Nephron progenitor cell (in vitro differentiated cells): ENCODE results near the gene DESI2.

Experiments
- DNase-seq: peaks from one replicate; pipeline ENCODE4 v3.0.0; 2021
- H3K27ac Mint-ChIP-seq: 2 replicates; pipeline ENCODE4 v1.8.0; 2021; ENCODE audit warnings: mild to moderate bottlenecking, moderate library complexity, mixed read lengths
- H3K27me3 Mint-ChIP-seq: 2 replicates; pipeline ENCODE4 v1.8.0; 2021; ENCODE audit warnings: mild to moderate bottlenecking, low read depth, mixed read lengths; ENCODE audit not compliant: poor library complexity
- H3K36me3 Mint-ChIP-seq: 2 replicates; pipeline ENCODE4 v1.8.0; 2021; ENCODE audit warnings: low read depth, mixed read lengths
- H3K4me1 Mint-ChIP-seq: 2 replicates; pipeline ENCODE4 v1.8.0; 2021; ENCODE audit warnings: mixed read lengths
- H3K4me3 Mint-ChIP-seq: 2 replicates; pipeline ENCODE4 v1.8.0; 2021; ENCODE audit warnings: mild to moderate bottlenecking, moderate library complexity, mixed read lengths
- H3K9me3 Mint-ChIP-seq: 2 replicates; pipeline ENCODE4 v1.8.0; 2021; ENCODE audit warnings: mild to moderate bottlenecking, moderate library complexity, mixed read lengths
- TF ChIP-seq, protein P1 (sequence below): fragments of 200-600 bp; sonication (generic); IDR thresholded peaks from 2 replicates; pipeline ENCODE4 v1.5.0; 2021; ENCODE audit warnings: antibody characterized with exemption

DESI2 gene

DNA sequence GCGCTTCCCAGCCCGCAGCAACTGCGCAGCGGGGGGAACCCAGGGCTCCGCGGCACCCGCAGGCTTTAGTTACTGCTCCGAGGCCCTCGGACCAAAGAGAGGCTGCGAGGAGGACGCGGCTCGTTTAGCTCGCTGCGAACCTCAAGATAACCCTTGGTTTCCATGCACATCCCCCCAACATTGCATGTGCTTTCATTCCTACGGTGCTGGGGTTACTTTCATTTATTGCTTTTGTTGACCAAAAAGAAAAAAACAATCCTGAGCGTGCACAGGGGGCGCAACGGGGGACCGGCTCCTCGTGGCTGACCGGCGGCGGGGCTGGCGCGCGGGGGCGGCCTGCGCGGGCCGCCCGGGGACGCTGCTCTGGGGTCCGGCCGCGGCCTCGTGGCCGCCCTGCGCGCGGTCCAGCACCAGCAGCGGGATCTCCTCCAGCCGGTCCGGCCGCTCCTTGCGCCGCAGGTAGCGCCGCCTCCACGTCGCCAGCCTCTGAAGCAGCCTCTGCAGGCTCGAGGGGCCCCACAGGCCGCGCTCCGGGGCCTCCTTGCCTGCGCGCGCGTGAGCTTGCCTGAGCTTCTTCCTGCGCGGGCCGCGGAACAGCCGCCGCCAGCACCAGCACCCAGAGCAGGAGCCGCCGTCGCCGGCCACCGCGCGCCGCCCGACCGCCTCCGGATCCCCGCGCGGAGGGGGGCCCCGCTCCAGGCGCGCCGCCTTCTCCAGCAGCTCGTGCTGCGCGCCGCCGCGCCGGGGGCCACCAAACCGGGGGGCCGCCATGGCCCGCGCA lies 77.4 kb downstream of the DESI2 start:
- H3K4me1 Mint-ChIP-seq = peaks cover 22% of the 10 kb centered on the region
- peaks cover 11% of the 10 kb centered on the region for H3K9me3 Mint-ChIP-seq
- TF ChIP-seq, protein P1, sequence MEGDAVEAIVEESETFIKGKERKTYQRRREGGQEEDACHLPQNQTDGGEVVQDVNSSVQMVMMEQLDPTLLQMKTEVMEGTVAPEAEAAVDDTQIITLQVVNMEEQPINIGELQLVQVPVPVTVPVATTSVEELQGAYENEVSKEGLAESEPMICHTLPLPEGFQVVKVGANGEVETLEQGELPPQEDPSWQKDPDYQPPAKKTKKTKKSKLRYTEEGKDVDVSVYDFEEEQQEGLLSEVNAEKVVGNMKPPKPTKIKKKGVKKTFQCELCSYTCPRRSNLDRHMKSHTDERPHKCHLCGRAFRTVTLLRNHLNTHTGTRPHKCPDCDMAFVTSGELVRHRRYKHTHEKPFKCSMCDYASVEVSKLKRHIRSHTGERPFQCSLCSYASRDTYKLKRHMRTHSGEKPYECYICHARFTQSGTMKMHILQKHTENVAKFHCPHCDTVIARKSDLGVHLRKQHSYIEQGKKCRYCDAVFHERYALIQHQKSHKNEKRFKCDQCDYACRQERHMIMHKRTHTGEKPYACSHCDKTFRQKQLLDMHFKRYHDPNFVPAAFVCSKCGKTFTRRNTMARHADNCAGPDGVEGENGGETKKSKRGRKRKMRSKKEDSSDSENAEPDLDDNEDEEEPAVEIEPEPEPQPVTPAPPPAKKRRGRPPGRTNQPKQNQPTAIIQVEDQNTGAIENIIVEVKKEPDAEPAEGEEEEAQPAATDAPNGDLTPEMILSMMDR = no peak
- H3K27ac Mint-ChIP-seq = no peak overlapping the region
- peak overlapping the region; percentile 77 for H3K4me3 Mint-ChIP-seq
- H3K27me3 Mint-ChIP-seq = peaks cover 29% of the 10 kb centered on the region
- H3K36me3 Mint-ChIP-seq = no peaks in the 10 kb centered on the region
- DNase-seq = peak; percentile 70

DNA sequence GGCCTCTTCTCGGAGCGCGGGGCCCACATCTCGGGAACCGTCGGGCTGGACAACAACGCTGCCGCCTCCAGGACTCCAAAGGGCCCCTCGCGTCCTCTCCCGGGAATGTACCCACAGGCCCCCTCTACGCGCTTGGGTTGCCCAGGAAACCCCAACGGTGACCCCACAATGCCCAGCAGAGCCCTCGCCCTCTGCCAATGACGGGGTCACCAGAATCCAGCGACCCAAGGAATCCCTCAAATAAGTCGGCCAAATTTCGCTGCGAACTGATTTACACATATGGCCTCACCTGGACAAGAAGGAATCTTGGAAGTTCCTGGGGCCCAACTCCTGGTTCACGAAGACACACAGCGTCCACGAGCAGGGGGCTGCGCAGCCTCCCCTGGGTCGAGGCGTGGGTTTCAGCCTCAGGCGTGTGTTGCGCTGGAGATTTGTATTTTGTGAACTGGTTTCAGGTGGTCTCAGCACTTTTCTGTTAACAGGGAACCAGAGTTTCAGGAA lies 78.1 kb downstream of the DESI2 start:
- no peak for DNase-seq
- Mint-ChIP-seq H3K36me3 (peaks cover 4% of the 10 kb centered on the region), H3K4me3 (peak overlapping the region; percentile 78), H3K9me3 (peaks cover 17% of the 10 kb centered on the region), H3K27me3 (peaks cover 33% of the 10 kb centered on the region), H3K4me1 (peaks cover 22% of the 10 kb centered on the region), H3K27ac (no peak overlapping the region)
- TF ChIP-seq, protein P1 = no peak

DNA sequence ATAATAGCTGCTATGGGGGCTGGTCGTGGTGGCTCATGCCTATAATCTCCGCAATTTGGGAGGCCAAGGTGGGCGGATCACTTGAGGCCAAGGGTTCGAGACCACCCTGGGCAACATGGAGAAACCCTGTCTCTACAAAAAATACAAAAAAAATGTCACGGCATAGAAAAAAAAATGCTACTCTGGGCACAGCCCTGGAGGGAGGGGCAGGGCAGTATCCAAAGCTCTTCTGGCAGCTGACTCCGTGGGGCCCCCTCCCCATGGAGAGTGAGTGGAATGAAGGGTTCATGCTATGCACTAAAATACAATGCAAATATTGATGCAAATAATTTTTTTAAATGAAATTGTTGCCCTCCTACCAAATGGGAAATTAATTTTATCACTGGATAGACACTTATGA lies 78.7 kb downstream of the DESI2 start:
- peaks cover 6% of the 10 kb centered on the region for H3K36me3 Mint-ChIP-seq
- peaks cover 31% of the 10 kb centered on the region for H3K27me3 Mint-ChIP-seq
- peak overlapping the region; percentile 78 for H3K4me3 Mint-ChIP-seq
- no peak overlapping the region for H3K27ac Mint-ChIP-seq
- H3K9me3 Mint-ChIP-seq = peaks cover 20% of the 10 kb centered on the region
- DNase-seq = no peak
- H3K4me1 Mint-ChIP-seq = peaks cover 22% of the 10 kb centered on the region
- TF ChIP-seq, protein P1 = no peak

DNA sequence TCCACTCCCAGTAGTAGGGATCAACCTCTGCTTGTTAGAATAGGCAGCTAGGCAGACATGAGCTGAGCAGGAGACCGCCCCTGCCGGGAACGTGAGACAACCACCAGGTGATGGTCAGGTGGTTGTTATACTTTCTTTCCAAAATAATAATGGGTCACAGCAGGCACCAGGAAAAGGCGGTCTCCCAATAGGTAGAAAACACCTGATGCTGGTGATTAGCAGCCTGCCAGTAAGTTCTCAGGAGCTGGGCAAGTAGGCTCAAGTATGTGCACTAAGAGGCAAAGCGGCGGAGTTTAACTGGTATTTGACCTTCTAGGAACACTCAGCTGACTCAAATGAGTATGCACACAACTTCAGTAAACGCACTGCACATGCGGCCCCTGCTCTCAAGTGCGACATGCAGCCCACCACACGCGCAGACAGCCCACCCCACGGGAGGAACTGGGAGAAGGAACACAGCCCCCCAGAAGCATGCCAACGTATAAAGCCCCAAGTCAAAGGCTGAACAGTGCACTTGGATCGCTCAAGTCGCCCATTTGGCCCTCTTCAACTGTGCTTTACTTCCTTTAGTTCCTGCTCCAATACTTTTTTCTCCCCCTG lies 80.0 kb downstream of the DESI2 start:
- peaks cover 30% of the 10 kb centered on the region for H3K27me3 Mint-ChIP-seq
- no peak for DNase-seq
- peaks cover 22% of the 10 kb centered on the region for H3K4me1 Mint-ChIP-seq
- H3K4me3 Mint-ChIP-seq = no peak overlapping the region
- H3K9me3 Mint-ChIP-seq = peaks cover 26% of the 10 kb centered on the region
- peaks cover 6% of the 10 kb centered on the region for H3K36me3 Mint-ChIP-seq
- no peak overlapping the region for H3K27ac Mint-ChIP-seq
- TF ChIP-seq, protein P1 = no peak

DNA sequence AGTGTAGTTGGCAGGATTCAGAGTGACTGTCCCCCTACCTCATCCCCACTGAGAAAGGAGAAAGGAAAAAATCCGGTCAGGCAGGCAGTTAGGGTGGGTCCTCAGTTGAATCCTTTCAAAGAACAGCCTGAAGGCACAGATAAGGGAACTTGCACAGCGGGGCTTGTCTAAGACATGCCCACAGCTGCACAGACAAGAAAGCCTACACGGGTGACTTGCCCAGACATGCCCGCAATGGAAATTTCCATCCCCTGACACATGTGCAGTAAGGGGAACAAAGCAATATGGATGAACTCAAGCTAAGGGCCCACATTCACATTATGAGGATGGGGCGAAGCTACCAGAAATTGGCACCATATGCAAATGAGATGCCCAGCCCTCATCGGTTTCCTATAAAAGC lies 82.5 kb downstream of the DESI2 start:
- Mint-ChIP-seq H3K4me1 (peaks cover 11% of the 10 kb centered on the region), H3K27me3 (peaks cover 13% of the 10 kb centered on the region), H3K4me3 (no peak overlapping the region), H3K36me3 (peaks cover 6% of the 10 kb centered on the region), H3K9me3 (peaks cover 26% of the 10 kb centered on the region), H3K27ac (no peak overlapping the region)
- no peak for DNase-seq
- TF ChIP-seq, protein P1 = no peak
